ENCODE data around the gene PPM1D. TPM values are rescaled to one million over a fixed set of nuclear protein-coding genes. Genes with fewer than 3 reads are reported as not detected.

The PPM1D gene
- polyA plus RNA-seq, 6 donors from 2014 or later: 10.1 to 21.4 (median 12.6) TPM

Other genes starting within 250 kb of the PPM1D start
- 10 to 100 TPM in 4 of 6 donors, 1 to 10 TPM in 1, not detected in 1; 7.3 to 16.2 (median 14.1) TPM for gene USP32, start 208.1 kb upstream of the PPM1D start, polyA plus RNA-seq (ENCODE audit: low read depth in 6 of 6)
- under 1 TPM in 1 of 6 donors, not detected in 5; 0.45 TPM for gene CHCT1, start 177.7 kb upstream of the PPM1D start, polyA plus RNA-seq (ENCODE audit: low read depth in 6 of 6)
- gene APPBP2, start 74.0 kb upstream of the PPM1D start, polyA plus RNA-seq (ENCODE audit: low read depth in 6 of 6): 10 to 100 TPM; 17.1 to 31.5 (median 27.3) TPM
- gene BCAS3, start 77.7 kb downstream of the PPM1D start, polyA plus RNA-seq (ENCODE audit: low read depth in 6 of 6): 10 to 100 TPM; 22.0 to 38.9 (median 24.5) TPM

Data from naive B cell (primary cell).